HG03097 (cell line): ENCODE measurements around the gene ATP6V1F.
"Not testable (repeated sequence)": the region's sequence is repeated elsewhere in the genome, so short reads cannot be mapped to it uniquely, and the experiment has no call there.

Source experiments
- ATAC-seq: cut with Tn5 transposase; IDR thresholded peaks from one replicate; pipeline ENCODE4 v1.9.1; 2021; ENCODE audit not compliant: unreplicated experiment, low FRiP score

ATP6V1F gene

DNA sequence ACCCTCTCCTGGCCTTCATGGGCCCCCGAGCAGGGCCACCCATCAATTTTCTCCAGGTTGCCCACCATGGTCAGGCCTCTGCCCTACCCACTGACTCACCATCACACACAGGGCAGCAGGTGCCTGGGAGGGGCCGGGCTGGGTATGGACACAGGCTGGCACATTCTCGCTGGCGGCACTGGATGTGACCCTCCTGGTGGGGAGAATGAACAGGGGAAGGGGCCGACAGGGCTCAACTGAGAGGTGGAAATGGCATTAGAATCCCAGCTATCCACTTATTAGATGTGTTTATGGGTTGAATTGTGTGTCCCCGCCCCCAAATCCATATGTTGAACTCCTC, 31.4 kb downstream of the ATP6V1F start:
- ATAC-seq, result no peak

DNA sequence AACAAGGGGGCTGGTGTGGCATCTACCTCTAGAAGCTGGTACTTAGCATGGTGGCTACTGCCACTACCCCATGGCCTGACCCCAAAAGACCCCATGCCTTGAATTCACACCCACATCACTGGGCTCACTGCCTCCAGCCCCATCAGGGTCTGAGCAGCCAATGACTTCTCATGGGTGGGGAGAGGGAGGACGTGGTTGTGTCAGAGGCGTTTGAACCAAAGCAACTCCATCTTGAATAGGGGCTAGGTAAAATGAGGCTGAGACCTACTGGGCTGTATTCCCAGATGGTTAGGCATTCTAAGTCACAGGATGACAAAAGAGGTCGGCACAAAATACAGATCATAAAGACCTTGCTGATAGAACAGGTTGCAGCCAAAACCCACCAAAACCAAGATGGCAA, 32.7 kb downstream of the ATP6V1F start:
- no peak for ATAC-seq

DNA sequence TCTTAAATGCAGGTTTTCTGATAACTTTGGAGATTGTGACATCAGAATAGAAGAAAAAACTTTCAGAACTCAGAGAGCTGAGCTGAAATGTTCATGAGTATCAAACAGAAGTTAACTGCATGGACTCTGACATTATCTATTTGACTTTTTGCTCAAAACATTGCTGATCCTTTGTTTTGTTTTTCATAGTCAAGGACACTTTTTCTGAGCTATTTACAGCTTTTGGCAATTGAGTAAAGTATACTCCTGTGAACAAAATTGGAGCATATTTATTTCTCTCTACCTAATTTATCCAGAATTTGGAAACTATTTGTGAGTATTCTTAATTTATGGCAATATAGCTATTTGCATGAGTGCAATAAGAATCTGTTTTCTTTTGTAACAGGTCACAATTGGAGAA, 36.7 kb downstream of the ATP6V1F start:
- no peak for ATAC-seq

DNA sequence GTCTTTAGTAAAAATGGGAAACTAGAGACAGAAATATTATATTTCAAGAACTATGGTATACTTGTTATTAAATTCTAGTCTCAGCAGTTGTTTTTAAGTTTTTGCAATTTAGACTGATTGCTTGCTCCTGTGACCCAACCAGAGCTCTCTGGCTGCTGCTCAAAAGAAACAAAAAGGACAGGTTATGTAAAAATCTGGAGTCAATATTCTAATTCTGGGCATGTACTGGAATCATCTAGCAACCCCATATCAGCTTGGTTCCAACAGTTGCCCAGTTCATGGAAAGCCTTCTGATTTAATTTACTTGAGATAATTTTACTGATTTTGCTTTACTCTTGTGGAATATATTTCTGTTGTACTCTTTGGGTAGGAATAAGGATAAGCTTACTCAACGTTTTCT, 37.6 kb downstream of the ATP6V1F start:
- ATAC-seq, result no peak

DNA sequence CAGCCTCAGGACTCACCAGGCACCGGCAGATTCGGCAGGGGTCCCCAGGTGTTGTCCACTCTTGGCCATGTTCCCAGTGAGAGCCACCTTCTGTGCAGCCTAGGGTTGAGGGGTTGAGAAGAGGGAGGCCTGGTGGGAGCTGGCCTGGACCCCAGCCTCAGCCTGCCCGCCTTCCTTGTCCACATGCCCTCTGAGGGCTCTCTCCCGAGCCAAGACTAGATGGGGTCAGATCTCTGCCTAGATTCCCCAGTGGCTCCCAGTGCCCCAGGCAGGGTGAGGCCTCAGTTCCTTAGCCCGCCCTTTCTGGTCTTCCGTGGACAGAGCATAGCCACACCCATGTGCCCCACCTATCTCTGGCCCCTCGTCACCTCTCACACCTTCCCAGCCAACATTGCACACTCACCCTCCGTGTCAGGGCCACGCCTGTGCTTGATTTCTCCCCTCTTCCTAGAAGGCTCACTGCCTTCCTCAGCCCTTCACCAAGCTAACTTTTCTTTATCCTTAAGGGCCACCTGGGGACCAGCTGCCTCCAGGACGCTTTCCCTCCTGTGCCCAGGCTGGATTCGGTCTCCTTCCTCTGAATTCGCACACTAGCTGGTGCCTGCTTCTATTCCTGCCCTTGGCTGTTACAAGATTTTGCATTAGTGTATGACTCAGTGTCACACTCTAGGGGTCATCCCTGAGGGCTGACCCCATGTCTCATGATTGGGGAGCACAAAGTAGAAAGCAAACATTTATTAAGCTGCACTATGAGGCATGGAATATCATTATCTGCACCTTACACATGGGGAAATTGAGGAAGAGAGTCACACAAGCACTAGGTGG, 40.3 kb downstream of the ATP6V1F start:
- ATAC-seq, result no peak

DNA sequence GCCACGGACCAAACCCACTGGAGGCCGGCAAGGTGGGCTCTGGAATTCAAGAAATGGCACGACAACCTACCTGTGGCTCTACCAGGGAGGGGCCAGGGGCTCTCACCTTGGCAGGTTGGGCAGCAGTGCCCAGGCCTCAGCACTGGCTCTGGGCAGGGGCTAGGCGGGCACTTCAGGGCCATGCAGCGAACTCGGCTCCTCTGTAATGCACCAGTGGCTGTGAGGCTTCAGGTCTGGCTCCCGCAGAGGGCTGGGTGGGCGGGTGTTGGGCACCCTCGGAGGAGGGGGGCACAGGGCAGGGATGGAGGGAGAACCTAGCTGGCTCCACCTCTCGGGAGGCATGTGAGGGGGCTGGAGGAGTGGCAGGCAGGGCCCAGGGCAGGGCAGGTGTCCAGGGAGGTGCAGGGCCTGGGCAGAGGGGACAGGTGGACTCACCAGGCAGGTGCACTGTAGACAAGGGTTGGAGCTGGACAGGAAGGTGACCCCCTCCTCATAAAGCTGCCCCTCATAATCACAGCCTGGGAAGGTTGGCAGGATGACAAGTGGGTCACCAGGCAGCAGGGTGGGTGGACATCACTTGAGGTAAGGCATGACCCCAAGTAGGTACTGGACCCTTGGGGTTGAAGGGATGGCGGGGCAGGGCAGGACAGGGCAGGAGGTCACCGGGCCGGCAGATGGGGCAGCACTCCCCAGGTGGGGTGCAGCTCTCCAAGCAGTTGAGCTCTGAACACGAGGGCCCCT, 41.1 kb downstream of the ATP6V1F start:
- ATAC-seq, result no peak

DNA sequence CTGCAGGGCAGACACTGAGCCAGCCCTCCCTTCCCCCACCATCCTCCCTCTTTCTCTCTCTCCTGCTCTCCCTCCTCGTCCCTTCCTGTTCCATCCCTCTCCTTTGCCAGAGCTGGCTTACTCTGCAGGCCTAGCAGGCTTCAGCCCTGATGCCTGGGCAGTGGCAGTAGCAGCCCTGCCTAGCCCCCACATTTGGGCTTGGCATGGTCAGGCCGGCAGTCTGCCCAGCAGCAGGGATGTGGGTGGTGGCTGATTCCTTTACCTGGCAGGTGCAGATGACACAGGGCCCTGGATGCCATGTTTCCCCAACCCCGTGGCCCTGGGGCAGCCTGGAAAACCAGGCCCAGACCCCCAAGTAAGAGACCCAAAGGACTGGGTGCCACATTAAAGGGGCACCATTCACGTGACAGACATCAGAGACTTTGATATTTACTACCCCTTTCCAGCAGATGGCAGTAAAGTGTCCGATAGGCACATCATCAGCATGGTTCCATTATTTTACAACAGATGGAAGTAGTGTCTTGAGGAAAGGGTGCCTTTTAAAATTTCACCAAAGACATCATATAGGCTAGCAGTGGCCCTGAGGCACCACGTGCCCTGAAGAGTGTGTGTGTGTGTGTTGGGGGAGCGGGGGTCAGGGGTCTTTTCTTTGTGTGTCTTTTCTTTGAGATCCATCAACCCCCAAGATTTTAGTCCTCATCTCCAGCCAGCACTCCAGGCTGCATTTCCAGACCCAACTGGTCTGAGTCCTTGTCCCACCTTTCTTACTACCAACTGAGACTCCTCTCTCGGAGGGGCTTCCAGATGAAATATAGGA, 41.9 kb downstream of the ATP6V1F start:
- no peak for ATAC-seq

DNA sequence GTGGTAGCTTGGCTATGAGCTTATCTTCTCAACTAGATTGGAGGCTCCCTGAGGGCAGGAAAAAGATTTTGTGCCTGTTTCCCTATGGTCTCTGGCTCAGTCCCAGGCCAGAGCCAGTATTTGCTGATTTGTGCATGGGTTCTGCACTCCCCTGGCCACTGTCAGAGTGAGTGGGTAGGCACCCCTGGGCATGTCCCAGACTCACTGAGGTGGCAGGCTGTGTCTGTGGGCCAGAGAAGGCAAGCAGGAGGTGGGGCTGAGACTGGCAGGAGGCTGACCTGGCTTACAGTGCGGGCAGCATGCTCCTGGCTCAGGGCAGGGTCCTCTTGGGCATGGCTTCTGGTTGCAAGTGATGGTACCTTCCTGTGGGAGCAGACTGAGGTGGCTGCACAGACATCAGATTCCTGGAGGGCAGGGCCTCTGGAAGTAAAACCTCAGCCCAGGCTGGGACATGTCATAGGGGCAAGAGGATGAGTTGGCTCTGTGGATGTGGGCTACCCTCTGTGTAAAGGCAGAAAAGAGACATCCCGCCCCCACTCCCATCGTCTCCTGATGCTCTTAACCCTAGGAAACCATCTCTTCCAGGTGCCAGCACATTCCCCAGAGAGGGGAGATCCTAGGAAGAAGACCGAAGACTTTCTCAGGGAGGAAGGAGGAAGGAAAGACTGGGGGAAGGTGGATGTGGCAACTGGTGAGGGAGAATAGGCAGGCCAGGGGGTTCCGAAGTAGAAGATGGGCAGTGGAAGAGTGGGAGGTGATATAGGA, 43.5 kb downstream of the ATP6V1F start:
- no peak for ATAC-seq

DNA sequence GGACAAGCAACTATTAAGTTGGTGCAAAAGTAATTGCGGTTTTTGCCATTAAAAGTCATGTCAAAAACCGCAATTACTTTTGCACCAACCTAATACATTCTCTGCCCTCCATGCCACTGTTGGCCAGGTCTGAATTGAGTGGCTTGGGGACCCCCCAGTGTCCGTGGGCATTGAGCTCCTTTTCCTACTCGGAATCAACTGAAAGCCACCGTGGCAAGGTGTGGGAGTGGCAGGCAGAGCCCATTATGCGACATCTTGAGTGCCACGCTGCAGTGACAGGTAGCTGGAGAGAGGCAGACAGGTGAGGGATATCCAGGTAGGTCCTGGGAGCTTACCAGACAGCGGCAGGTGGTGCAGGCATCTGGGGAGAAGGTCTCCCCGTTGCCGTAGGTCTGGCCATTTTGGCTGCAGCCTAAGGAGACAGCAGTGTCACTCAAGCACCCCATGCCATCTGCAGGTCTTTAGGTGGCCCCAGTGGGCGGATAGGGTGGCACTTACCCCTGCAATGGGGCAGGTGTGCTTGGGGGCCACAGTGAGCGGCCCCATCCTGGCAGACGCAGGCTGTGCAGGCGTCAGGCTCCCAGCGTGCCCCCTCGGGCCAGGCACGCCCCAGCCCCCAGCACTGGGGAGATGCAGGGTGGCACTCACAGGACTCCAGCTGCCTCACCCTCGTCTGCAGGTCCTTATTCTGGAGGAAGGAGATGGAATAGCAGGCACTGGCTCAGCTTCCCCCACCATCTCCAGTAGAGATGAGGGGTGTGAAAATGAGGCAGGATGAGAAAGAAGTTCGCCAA, 44.3 kb downstream of the ATP6V1F start:
- ATAC-seq, result no peak

DNA sequence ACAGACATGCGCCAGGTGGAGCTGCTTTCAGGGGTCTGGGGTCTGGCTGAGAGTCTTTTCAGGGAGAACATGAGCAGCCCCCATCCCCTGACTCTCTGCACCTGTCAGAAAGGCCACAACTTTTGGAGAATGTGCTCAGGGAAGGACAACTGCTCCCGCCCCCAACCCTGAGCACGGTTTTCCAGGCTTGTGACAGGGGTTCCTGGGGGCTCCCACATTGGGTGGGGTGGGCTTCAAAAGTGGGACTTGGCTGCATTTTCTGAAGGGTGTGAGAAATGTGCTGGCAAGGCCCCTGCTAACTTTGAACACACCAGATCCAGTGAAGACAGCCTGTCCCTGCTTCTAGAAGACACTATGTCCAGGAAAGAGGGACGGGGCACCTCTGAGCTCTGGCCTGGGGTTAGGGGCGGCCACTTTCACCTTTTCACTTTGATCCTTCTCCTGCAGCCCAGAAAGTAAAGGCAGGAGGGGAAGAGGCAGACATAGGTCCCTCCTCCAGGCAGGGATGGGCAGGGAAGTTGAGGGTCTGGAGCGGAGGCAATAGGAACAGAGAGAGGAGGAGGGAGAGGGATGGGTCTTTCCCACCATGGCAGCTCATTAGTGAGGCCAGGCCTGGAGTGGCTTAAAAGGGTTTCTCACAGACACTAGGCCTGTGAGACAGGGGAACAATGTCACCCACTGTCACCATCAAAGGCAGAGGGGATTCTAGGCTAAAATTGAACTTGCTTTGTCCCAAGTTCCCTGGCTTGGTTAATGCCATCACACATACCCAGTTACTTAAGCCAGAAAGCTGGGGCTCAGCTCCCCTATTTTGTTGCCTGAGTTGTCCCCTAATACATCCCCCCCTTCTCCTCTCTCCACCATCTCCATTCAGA, 46.3 kb downstream of the ATP6V1F start:
- no peak for ATAC-seq

DNA sequence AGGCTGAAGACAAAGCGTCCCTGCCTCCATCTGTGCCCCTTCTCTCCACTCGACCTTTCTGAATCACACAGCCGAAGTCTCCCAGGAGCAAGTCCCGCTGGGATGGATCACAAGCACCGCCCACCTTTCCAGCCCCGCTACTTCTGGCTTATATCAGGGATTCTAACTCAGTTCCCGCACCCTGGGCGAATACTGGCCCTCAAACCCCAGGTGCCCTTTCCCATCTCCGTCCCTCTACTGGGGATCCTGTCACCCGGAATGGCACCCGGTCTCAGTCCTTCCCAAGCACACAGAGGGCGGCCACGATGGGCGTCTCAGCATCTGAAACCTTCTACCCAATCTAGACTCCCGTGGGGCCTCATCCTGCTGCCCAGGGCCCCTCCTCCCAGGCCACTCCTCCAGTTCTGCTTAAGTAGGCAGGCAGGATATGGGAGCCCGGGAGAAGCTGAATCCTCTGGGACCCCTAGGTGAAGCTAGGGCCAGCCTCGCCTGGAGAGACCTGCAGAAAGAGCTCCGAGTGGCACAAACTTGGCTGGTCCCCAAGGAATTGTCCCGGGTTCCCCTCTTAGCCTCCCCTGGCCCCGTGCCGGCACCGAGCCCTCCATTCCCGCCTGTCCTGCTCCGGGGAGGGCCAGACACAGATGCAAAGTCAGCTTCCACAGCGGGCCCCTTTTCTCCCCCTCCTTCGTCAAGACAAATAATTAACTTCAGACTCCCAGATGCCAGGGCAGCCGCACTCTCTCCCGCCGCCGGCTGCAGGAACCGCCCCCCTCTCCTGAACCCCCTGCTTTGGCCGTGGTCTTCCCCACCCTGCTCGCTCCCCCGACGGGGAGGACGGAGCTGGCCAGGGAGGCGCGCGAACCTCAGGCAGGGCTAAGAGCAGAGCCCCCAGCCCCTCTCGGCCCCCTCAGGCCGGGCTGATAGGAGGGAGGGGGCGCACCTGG, 47.2 kb downstream of the ATP6V1F start:
- no peak for ATAC-seq

DNA sequence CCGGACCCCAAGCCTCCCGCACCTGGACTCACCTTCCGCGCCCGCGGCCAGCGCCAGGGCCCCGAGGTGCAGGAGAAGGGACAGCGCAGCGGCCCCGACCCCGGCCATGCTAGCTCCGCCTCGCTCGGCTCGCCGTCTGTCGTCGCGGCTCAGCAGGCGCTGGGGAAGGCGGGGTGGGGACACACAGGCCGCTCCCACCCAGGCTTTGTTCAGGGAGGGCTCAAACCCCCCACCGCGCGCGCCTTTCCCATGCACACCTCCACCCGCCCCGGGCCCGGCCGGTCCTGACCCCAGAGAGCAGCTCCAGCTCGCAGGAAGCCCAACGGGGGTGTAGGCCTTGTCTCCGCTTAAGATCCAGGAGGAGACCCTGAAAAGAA, 47.9 kb downstream of the ATP6V1F start, which contains the start of gene KCP:
Gene KCP (minus strand): TSS at position 141 of the 377 bp plus-strand sequence. CDS start 33 bp downstream, at position 108.
- ATAC-seq, result no peak

DNA sequence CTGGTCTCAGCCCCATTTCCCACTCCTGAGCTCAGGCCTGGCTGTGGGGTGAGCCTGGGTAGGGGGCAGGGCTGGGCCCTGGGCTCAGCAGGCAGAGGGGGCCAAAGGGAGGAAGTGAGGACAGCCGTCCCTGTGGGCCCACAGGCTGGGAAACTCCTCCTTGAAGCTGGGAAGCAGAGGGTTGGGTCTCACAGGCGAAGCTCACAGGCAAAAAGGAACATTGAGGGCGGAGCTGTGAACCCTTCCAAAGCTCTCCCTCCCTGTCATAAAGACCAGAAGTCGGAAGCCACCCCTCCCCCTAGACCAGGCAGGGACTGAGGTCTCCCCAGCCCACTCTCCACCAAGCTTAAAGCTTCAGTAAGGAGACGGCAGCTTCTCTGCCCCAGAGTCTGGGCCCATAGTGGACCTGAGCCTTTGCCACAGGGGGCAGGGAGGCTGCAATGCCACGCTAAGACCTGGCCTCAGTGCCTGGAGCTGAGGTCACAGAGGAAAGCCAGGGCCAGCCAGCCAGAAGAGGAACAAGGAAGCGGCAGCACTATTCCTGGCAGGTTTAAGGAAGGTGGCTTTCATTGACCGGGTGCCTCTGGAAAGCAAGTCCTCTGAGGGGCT, 48.9 kb downstream of the ATP6V1F start:
- ATAC-seq, result no peak

DNA sequence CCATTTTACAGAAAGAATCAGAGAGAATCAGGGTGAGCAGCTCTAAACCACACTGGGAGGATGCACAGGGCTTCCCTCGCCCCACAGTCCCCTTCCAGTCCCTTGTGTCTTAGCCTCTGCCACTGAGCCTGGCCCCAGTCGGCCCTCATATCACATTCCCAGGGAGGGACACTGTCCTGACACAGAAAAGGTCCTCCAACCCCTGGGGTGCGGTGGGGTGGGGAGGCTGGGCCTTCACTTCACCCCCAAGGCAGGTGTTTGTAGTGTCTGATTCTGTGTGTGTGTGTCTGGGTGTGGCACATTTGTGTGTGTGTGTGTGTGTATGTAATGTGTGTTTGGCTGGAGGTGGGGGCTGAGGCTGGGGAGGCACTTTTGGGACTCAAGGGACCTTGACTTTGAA, 49.6 kb downstream of the ATP6V1F start:
- no peak for ATAC-seq

DNA sequence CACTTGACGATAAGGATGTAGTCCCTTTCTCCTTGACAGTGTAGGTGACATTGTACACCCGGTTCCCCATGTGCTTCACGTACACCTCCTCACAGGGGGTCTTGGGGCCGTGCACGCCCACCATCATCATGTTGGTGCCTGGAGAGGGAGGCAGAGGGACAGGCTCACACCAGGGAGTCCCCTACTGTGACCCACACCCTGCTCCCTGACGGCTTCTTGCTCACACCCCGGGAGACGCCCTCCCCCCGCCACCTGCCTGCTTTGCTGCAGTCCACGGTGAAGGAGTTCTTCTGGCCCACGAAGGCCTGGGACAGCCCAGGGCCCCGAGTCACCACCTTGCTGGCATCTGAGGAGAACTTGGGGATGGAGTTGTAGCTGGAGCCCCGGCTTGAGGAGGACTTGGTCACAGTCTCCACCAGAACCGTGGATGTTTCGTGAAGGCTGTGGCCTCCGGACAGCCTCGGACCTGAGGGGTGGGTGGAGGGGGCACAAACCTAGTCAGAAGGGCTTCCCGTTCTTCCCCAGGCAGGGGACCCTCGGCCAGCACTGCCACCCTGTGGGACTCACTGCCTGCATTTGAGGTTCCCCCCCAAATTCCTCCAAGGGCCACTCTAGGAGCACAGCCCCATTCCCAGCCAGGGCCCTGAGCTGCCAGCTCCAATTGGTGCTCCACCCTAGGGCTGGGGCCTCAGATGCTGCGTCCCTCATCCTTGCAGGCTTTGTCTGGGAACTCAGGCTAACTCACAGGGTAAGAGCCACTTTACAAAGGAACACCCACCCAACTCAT, 50.2 kb downstream of the ATP6V1F start:
- ATAC-seq, result not testable (repeated sequence)

DNA sequence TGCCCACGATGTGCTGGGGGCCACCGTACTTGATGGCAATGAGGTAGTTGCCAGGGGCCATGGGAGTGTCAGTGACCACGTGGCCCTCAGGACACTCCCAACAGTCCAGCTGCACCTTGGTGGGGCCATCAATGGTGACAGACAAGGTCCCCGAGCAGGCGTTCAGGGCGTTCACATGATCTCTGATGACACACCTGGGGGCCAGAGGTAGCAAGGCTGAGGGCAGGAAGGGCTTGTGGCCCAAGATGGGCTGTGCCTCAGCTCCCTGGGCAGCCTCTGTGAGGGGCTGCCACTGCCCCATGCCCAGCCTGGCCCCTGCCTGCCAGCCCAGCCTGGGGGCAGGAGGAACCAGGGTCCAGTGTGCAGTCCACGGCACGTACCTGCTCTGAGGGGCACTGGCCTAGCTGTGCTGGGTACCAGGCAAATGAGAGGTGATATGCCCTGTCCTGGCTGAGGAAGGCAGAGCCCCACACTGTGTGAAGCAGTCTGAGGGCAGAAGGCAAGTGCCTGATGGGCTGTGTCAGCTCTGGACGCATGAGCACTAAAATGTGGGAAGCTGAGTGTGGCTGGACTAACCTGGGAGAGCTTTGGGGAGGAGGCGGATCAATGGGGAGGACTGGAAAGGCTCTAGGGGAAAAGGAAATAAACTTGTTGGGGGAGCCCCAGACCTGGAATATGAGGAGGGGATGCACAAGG, 51.4 kb downstream of the ATP6V1F start:
- no peak for ATAC-seq
